ENCODE results near the gene JADE1.
A peak's percentile ranks its signal among the peaks of the same experiment; 100 is the strongest.

Gene JADE1

GRCh38 chr4:128859887-128860677 is 50.6 kb downstream of the JADE1 start:
- Histone ChIP-seq H3K4me2 (ENCODE audit: low read length) (no peak overlapping the region), H4K8ac (ENCODE audit: low read depth, low read length) (no peak overlapping the region), H3K27ac (ENCODE audit: low read depth, low read length) (no peak overlapping the region), H3K4ac (ENCODE audit: low read depth, low read length) (no peak overlapping the region), H4K5ac (ENCODE audit: low read length) (no peak overlapping the region), H2BK15ac (replicated peaks; ENCODE audit: low read depth) (no peak overlapping the region), H3K36me3 (ENCODE audit: control insufficient read depth, insufficient read depth, low read length) (peaks cover 20% of the 10 kb centered on the region), H2BK120ac (ENCODE audit: low read depth, low read length) (no peak overlapping the region), H3K79me1 (ENCODE audit: low read length) (peaks cover 11% of the 10 kb centered on the region), H3K56ac (ENCODE audit: low read length) (no peak overlapping the region), H3K9ac (ENCODE audit: low read length) (no peak overlapping the region), H2AK5ac (ENCODE audit: low read length) (no peak overlapping the region), H2BK5ac (ENCODE audit: low read length) (no peak overlapping the region), H3K23ac (ENCODE audit: low read length) (no peak overlapping the region), H3K79me2 (ENCODE audit: control insufficient read depth, insufficient read depth, low read length) (peaks cover 10% of the 10 kb centered on the region), H3K4me3 (ENCODE audit: low read length) (no peak overlapping the region), H3K4me1 (ENCODE audit: control insufficient read depth, low read depth, low read length) (no peaks in the 10 kb centered on the region), H3K18ac (ENCODE audit: low read length) (no peak overlapping the region), H3K27me3 (ENCODE audit: insufficient read depth, low read length, poor library complexity) (no peaks in the 10 kb centered on the region)
- no CpG with 5 or more reads among the region's 6 CpGs for WGBS (ENCODE audit: extremely low coverage, insufficient coverage, low lambda C conversion rate)
- DNase-seq, result no peak

GRCh38 chr4:128861856-128862518 is 52.5 kb downstream of the JADE1 start:
- no peak overlapping the region for H3K23ac ChIP-seq (ENCODE audit: low read length)
- H3K79me1 ChIP-seq (ENCODE audit: low read length), result peaks cover 10% of the 10 kb centered on the region
- H3K27ac ChIP-seq (ENCODE audit: low read depth, low read length), result no peak overlapping the region
- H2BK5ac ChIP-seq (ENCODE audit: low read length), result no peak overlapping the region
- H3K18ac ChIP-seq (ENCODE audit: low read length), result no peak overlapping the region
- H3K4me1 ChIP-seq (ENCODE audit: control insufficient read depth, low read depth, low read length), result peaks cover 2% of the 10 kb centered on the region
- peaks cover 11% of the 10 kb centered on the region for H3K79me2 ChIP-seq (ENCODE audit: control insufficient read depth, insufficient read depth, low read length)
- no peak overlapping the region for H3K4me2 ChIP-seq (ENCODE audit: low read length)
- no peak overlapping the region for H3K9ac ChIP-seq (ENCODE audit: low read length)
- H3K4me3 ChIP-seq (ENCODE audit: low read length), result no peak overlapping the region
- no peak overlapping the region for H3K4ac ChIP-seq (ENCODE audit: low read depth, low read length)
- no CpG with 5 or more reads among the region's 13 CpGs for WGBS (ENCODE audit: extremely low coverage, insufficient coverage, low lambda C conversion rate)
- no peak overlapping the region for H2BK15ac ChIP-seq (replicated peaks; ENCODE audit: low read depth)
- no peak overlapping the region for H4K8ac ChIP-seq (ENCODE audit: low read depth, low read length)
- no peak overlapping the region for H2AK5ac ChIP-seq (ENCODE audit: low read length)
- no peak overlapping the region for H4K5ac ChIP-seq (ENCODE audit: low read length)
- no peak overlapping the region for H3K56ac ChIP-seq (ENCODE audit: low read length)
- H3K27me3 ChIP-seq (ENCODE audit: insufficient read depth, low read length, poor library complexity), result no peaks in the 10 kb centered on the region
- peaks cover 15% of the 10 kb centered on the region for H3K36me3 ChIP-seq (ENCODE audit: control insufficient read depth, insufficient read depth, low read length)
- no peak for DNase-seq
- H2BK120ac ChIP-seq (ENCODE audit: low read depth, low read length), result no peak overlapping the region

- Histone ChIP-seq H2BK5ac (ENCODE audit: low read length) (no peak overlapping the region), H3K79me1 (ENCODE audit: low read length) (peaks cover 12% of the 10 kb centered on the region), H3K79me2 (ENCODE audit: control insufficient read depth, insufficient read depth, low read length) (peaks cover 9% of the 10 kb centered on the region), H3K18ac (ENCODE audit: low read length) (no peak overlapping the region), H3K9ac (ENCODE audit: low read length) (no peak overlapping the region), H4K8ac (ENCODE audit: low read depth, low read length) (no peak overlapping the region), H4K5ac (ENCODE audit: low read length) (no peak overlapping the region), H3K27ac (ENCODE audit: low read depth, low read length) (no peak overlapping the region), H3K23ac (ENCODE audit: low read length) (no peak overlapping the region), H2BK120ac (ENCODE audit: low read depth, low read length) (no peak overlapping the region), H3K4me1 (ENCODE audit: control insufficient read depth, low read depth, low read length) (peaks cover 2% of the 10 kb centered on the region), H3K27me3 (ENCODE audit: insufficient read depth, low read length, poor library complexity) (no peaks in the 10 kb centered on the region), H2BK15ac (replicated peaks; ENCODE audit: low read depth) (no peak overlapping the region), H3K4me3 (ENCODE audit: low read length) (no peak overlapping the region), H3K4me2 (ENCODE audit: low read length) (no peak overlapping the region), H3K36me3 (ENCODE audit: control insufficient read depth, insufficient read depth, low read length) (peaks cover 10% of the 10 kb centered on the region), H2AK5ac (ENCODE audit: low read length) (no peak overlapping the region), H3K56ac (ENCODE audit: low read length) (peak overlapping the region; percentile 10), H3K4ac (ENCODE audit: low read depth, low read length) (no peak overlapping the region)
- peak; percentile 67 for DNase-seq
- no CpG with 5 or more reads among the region's 14 CpGs for WGBS (ENCODE audit: extremely low coverage, insufficient coverage, low lambda C conversion rate)
Observed at GRCh38 chr4:128862608-128863311, 53.3 kb downstream of the JADE1 start.

- no CpG with 5 or more reads among the region's 10 CpGs for WGBS (ENCODE audit: extremely low coverage, insufficient coverage, low lambda C conversion rate)
- Histone ChIP-seq H2BK5ac (ENCODE audit: low read length) (no peak overlapping the region), H2BK120ac (ENCODE audit: low read depth, low read length) (no peak overlapping the region), H3K4me2 (ENCODE audit: low read length) (no peak overlapping the region), H3K4me3 (ENCODE audit: low read length) (no peak overlapping the region), H3K79me2 (ENCODE audit: control insufficient read depth, insufficient read depth, low read length) (peaks cover 9% of the 10 kb centered on the region), H2AK5ac (ENCODE audit: low read length) (no peak overlapping the region), H2BK15ac (replicated peaks; ENCODE audit: low read depth) (no peak overlapping the region), H3K4ac (ENCODE audit: low read depth, low read length) (no peak overlapping the region), H3K4me1 (ENCODE audit: control insufficient read depth, low read depth, low read length) (peaks cover 2% of the 10 kb centered on the region), H3K79me1 (ENCODE audit: low read length) (peaks cover 11% of the 10 kb centered on the region), H4K8ac (ENCODE audit: low read depth, low read length) (no peak overlapping the region), H3K56ac (ENCODE audit: low read length) (no peak overlapping the region), H3K27ac (ENCODE audit: low read depth, low read length) (no peak overlapping the region), H3K9ac (ENCODE audit: low read length) (no peak overlapping the region), H4K5ac (ENCODE audit: low read length) (no peak overlapping the region), H3K23ac (ENCODE audit: low read length) (no peak overlapping the region), H3K36me3 (ENCODE audit: control insufficient read depth, insufficient read depth, low read length) (peaks cover 9% of the 10 kb centered on the region), H3K27me3 (ENCODE audit: insufficient read depth, low read length, poor library complexity) (no peaks in the 10 kb centered on the region), H3K18ac (ENCODE audit: low read length) (no peak overlapping the region)
- peak; percentile 91 for DNase-seq
Observed at GRCh38 chr4:128863312-128864075, 54.0 kb downstream of the JADE1 start.

- H2BK15ac ChIP-seq (replicated peaks; ENCODE audit: low read depth), result no peak overlapping the region
- DNase-seq, result no peak
- H3K4me1 ChIP-seq (ENCODE audit: control insufficient read depth, low read depth, low read length), result peaks cover 2% of the 10 kb centered on the region
- no peak overlapping the region for H4K5ac ChIP-seq (ENCODE audit: low read length)
- no peak overlapping the region for H3K56ac ChIP-seq (ENCODE audit: low read length)
- H3K27ac ChIP-seq (ENCODE audit: low read depth, low read length), result no peak overlapping the region
- no peak overlapping the region for H3K18ac ChIP-seq (ENCODE audit: low read length)
- no peak overlapping the region for H2BK120ac ChIP-seq (ENCODE audit: low read depth, low read length)
- no peaks in the 10 kb centered on the region for H3K27me3 ChIP-seq (ENCODE audit: insufficient read depth, low read length, poor library complexity)
- H3K4me2 ChIP-seq (ENCODE audit: low read length), result no peak overlapping the region
- H2AK5ac ChIP-seq (ENCODE audit: low read length), result no peak overlapping the region
- no peak overlapping the region for H3K4ac ChIP-seq (ENCODE audit: low read depth, low read length)
- H4K8ac ChIP-seq (ENCODE audit: low read depth, low read length), result no peak overlapping the region
- peaks cover 5% of the 10 kb centered on the region for H3K36me3 ChIP-seq (ENCODE audit: control insufficient read depth, insufficient read depth, low read length)
- no CpG with 5 or more reads among the region's 2 CpGs for WGBS (ENCODE audit: extremely low coverage, insufficient coverage, low lambda C conversion rate)
- H3K4me3 ChIP-seq (ENCODE audit: low read length), result no peak overlapping the region
- no peak overlapping the region for H3K23ac ChIP-seq (ENCODE audit: low read length)
- H2BK5ac ChIP-seq (ENCODE audit: low read length), result no peak overlapping the region
- H3K79me1 ChIP-seq (ENCODE audit: low read length), result peaks cover 5% of the 10 kb centered on the region
- no peak overlapping the region for H3K9ac ChIP-seq (ENCODE audit: low read length)
- peaks cover 4% of the 10 kb centered on the region for H3K79me2 ChIP-seq (ENCODE audit: control insufficient read depth, insufficient read depth, low read length)
Observed at GRCh38 chr4:128865132-128865531, 55.6 kb downstream of the JADE1 start.
